Esophagus (tissue), 2 donors: ENCODE measurements around the gene FOXP1. TPM values are rescaled to one million over a fixed set of nuclear protein-coding genes. Genes with fewer than 3 reads are reported as not detected.

Experiments used
- H3K27ac ChIP-seq, 2 donors: one replicate each; pipeline ENCODE4 v1.5.1; 2013; ENCODE audit warnings: low read depth in 2 of 2, mild to moderate bottlenecking in 2 of 2, inconsistent platforms in 1 of 2, low read length in 1 of 2, moderate library complexity in 1 of 2
- H3K27me3 ChIP-seq, 2 donors: one replicate each; pipeline ENCODE4 v1.6.1; 2013; ENCODE audit warnings: low read length in 2 of 2, control low read depth in 1 of 2, mild to moderate bottlenecking in 1 of 2; ENCODE audit not compliant: insufficient read depth in 2 of 2, control insufficient read depth in 1 of 2
- H3K36me3 ChIP-seq, 2 donors: one replicate each; pipeline ENCODE4 v1.6.1; 2013; ENCODE audit warnings: low read length in 1 of 2; ENCODE audit not compliant: control insufficient read depth in 2 of 2, insufficient read depth in 2 of 2
- H3K4me1 ChIP-seq, 2 donors: one replicate each; pipeline ENCODE4 v1.6.1; 2013; ENCODE audit warnings: low read length in 1 of 2; ENCODE audit not compliant: control insufficient read depth in 2 of 2, insufficient read depth in 2 of 2
- H3K4me3 ChIP-seq, 2 donors: one replicate each; pipeline ENCODE4 v1.5.1; 2013; ENCODE audit warnings: low read length in 2 of 2, mild to moderate bottlenecking in 2 of 2, low read depth in 1 of 2, moderate library complexity in 1 of 2
- H3K9me3 ChIP-seq, 2 donors: one replicate each; pipeline ENCODE4 v1.6.1; 2013; ENCODE audit warnings: mild to moderate bottlenecking in 2 of 2, low read depth in 1 of 2, low read length in 1 of 2, moderate library complexity in 1 of 2; ENCODE audit not compliant: control insufficient read depth in 2 of 2, insufficient read depth in 1 of 2
- WGBS, 2 donors: extraction: QIAGEN DNeasy Blood & Tissue Kit; methylation state at CpG; one replicate each; pipeline ENCODE4 v1.1.7; 2013; 5-methylcytosine and 5-hydroxymethylcytosine counted together
- polyA plus RNA-seq, 2 donors: library from polyadenylated mRNA; stranded (reverse); fragments of 200-250 nt; gene quantifications; one replicate each; pipeline ENCODE4 v1.2.3, GENCODE V29; 2013
- donor health status: healthy with polysubstance abuse.
- donor health status: Bipolar disorder and iron deficiency.

The FOXP1 gene
- polyA plus RNA-seq, 2 donors = 10.7 to 20.4 TPM

GRCh38 chr3:71465371-71466036, 118.0 kb downstream of the FOXP1 start:
- H3K4me1 ChIP-seq = peaks cover 0 to 2% of the 10 kb centered on the region in 2 donors
- H3K27ac ChIP-seq = no peak overlapping the region
- H3K9me3 ChIP-seq = no peaks in the 10 kb centered on the region
- whole genome bisulfite sequencing, 2 donors = 91 to 93% methylated on average over 13 of the region's 13 CpGs
- H3K4me3 ChIP-seq = no peak overlapping the region
- no peaks in the 10 kb centered on the region for H3K27me3 ChIP-seq
- no peaks in the 10 kb centered on the region for H3K36me3 ChIP-seq

GRCh38 chr3:71464613-71465012, 118.9 kb downstream of the FOXP1 start:
- Histone ChIP-seq H3K9me3 (no peaks in the 10 kb centered on the region), H3K4me3 (no peak overlapping the region), H3K27ac (no peak overlapping the region), H3K36me3 (no peaks in the 10 kb centered on the region), H3K27me3 (no peaks in the 10 kb centered on the region), H3K4me1 (peaks cover 0 to 2% of the 10 kb centered on the region in 2 donors)
- 77 to 94% methylated on average over 2 of the region's 2 CpGs for WGBS, 2 donors

GRCh38 chr3:71463617-71464016, 119.9 kb downstream of the FOXP1 start:
- H3K27me3 ChIP-seq = no peaks in the 10 kb centered on the region
- peaks cover 0 to 2% of the 10 kb centered on the region in 2 donors for H3K4me1 ChIP-seq
- 69 to 72% methylated on average over 3 of the region's 3 CpGs for WGBS, 2 donors
- H3K4me3 ChIP-seq = no peak overlapping the region
- no peaks in the 10 kb centered on the region for H3K36me3 ChIP-seq
- H3K27ac ChIP-seq = no peak overlapping the region
- no peaks in the 10 kb centered on the region for H3K9me3 ChIP-seq

- no peaks in the 10 kb centered on the region for H3K36me3 ChIP-seq
Observed at GRCh38 chr3:71462586-71462985, 120.9 kb downstream of the FOXP1 start.

GRCh38 chr3:71461749-71462483, 121.6 kb downstream of the FOXP1 start:
- peaks cover 0 to 2% of the 10 kb centered on the region in 2 donors for H3K4me1 ChIP-seq
- no peaks in the 10 kb centered on the region for H3K36me3 ChIP-seq
- peak overlapping the region in 1 of 2 donors; percentile 14 for H3K27ac ChIP-seq
- no peak overlapping the region for H3K4me3 ChIP-seq
- no peaks in the 10 kb centered on the region for H3K27me3 ChIP-seq
- no peaks in the 10 kb centered on the region for H3K9me3 ChIP-seq
- WGBS, 2 donors = 81 to 83% methylated on average over 9 of the region's 9 CpGs

More at GRCh38 chr3:71462586-71462985, 120.9 kb downstream of the FOXP1 start:
- Histone ChIP-seq H3K27ac (no peak overlapping the region), H3K9me3 (no peaks in the 10 kb centered on the region), H3K4me3 (no peak overlapping the region), H3K27me3 (no peaks in the 10 kb centered on the region), H3K4me1 (peaks cover 0 to 2% of the 10 kb centered on the region in 2 donors)
- 92 to 94% methylated on average over 7 of the region's 7 CpGs for WGBS, 2 donors

- H3K27ac ChIP-seq = no peak overlapping the region
- H3K27me3 ChIP-seq = no peaks in the 10 kb centered on the region
- 72 to 85% methylated on average over 9 of the region's 9 CpGs for WGBS, 2 donors
- H3K36me3 ChIP-seq = no peaks in the 10 kb centered on the region
- no peak overlapping the region for H3K4me3 ChIP-seq
- no peaks in the 10 kb centered on the region for H3K9me3 ChIP-seq
- H3K4me1 ChIP-seq = no peaks in the 10 kb centered on the region
Observed at GRCh38 chr3:71461114-71461513, 122.4 kb downstream of the FOXP1 start.

GRCh38 chr3:71458895-71459294, 124.6 kb downstream of the FOXP1 start:
- H3K4me3 ChIP-seq = no peak overlapping the region
- WGBS, 2 donors = 83 to 90% methylated on average over 1 of the region's 1 CpG
- H3K9me3 ChIP-seq = no peaks in the 10 kb centered on the region
- no peaks in the 10 kb centered on the region for H3K27me3 ChIP-seq
- no peaks in the 10 kb centered on the region for H3K36me3 ChIP-seq
- H3K27ac ChIP-seq = no peak overlapping the region
- no peaks in the 10 kb centered on the region for H3K4me1 ChIP-seq

- 28 to 33% methylated on average over 1 of the region's 1 CpG for WGBS, 2 donors
Observed at GRCh38 chr3:71456826-71457225, 126.7 kb downstream of the FOXP1 start.

GRCh38 chr3:71456156-71456555, 127.4 kb downstream of the FOXP1 start:
- no peaks in the 10 kb centered on the region for H3K9me3 ChIP-seq
- 36 to 44% methylated on average over 4 of the region's 4 CpGs for WGBS, 2 donors
- no peak overlapping the region for H3K27ac ChIP-seq
- H3K4me3 ChIP-seq = no peak overlapping the region
- H3K36me3 ChIP-seq = no peaks in the 10 kb centered on the region
- H3K4me1 ChIP-seq = no peaks in the 10 kb centered on the region
- no peaks in the 10 kb centered on the region for H3K27me3 ChIP-seq

More at GRCh38 chr3:71456826-71457225, 126.7 kb downstream of the FOXP1 start:
- no peak overlapping the region for H3K4me3 ChIP-seq
- no peak overlapping the region for H3K27ac ChIP-seq
- H3K27me3 ChIP-seq = no peaks in the 10 kb centered on the region
- H3K4me1 ChIP-seq = no peaks in the 10 kb centered on the region
- no peaks in the 10 kb centered on the region for H3K36me3 ChIP-seq
- H3K9me3 ChIP-seq = no peaks in the 10 kb centered on the region
